Parathyroid adenoma (tissue), 2 donors: ENCODE results near the gene TMEM141.
"Not testable (repeated sequence)": the region's sequence is repeated elsewhere in the genome, so short reads cannot be mapped to it uniquely, and the experiment has no call there.

Experiments used
- H2AFZ ChIP-seq: fragments of 300-600 bp; sonication (generic); one replicate; pipeline ENCODE4 v1.7.0; 2017; ENCODE audit warnings: antibody characterized with exemption, mild to moderate bottlenecking
- H3K27ac ChIP-seq: fragments of 300-600 bp; sonication (generic); one replicate; pipeline ENCODE4 v1.7.0; 2017
- H3K27me3 ChIP-seq: fragments of 300-600 bp; sonication (generic); one replicate; pipeline ENCODE4 v1.7.0; 2017; ENCODE audit warnings: low read length; ENCODE audit not compliant: control insufficient read depth, insufficient read depth
- H3K36me3 ChIP-seq: fragments of 300-600 bp; sonication (generic); one replicate; pipeline ENCODE4 v1.7.0; 2017; ENCODE audit warnings: low read length; ENCODE audit not compliant: control insufficient read depth, insufficient read depth
- H3K4me1 ChIP-seq: fragments of 300-600 bp; sonication (generic); one replicate; pipeline ENCODE4 v1.7.0; 2017; ENCODE audit warnings: control low read depth
- H3K4me2 ChIP-seq: fragments of 300-600 bp; sonication (generic); one replicate; pipeline ENCODE4 v1.7.0; 2017; ENCODE audit warnings: low read length
- H3K4me3 ChIP-seq: fragments of 300-600 bp; sonication (generic); one replicate; pipeline ENCODE4 v1.7.0; 2017; ENCODE audit warnings: low read depth, low read length
- H3K79me2 ChIP-seq: fragments of 300-600 bp; sonication (generic); one replicate; pipeline ENCODE4 v1.7.0; 2017; ENCODE audit warnings: control low read depth
- H3K9ac ChIP-seq: fragments of 300-600 bp; sonication (generic); one replicate; pipeline ENCODE4 v1.7.0; 2017; ENCODE audit warnings: mild to moderate bottlenecking
- H3K9me3 ChIP-seq: fragments of 300-600 bp; sonication (generic); one replicate; pipeline ENCODE4 v1.7.0; 2017; ENCODE audit warnings: low read length; ENCODE audit not compliant: control insufficient read depth
- TF ChIP-seq, protein P1 (sequence below): fragments of 300-600 bp; sonication (generic); IDR thresholded peaks from one replicate; pipeline ENCODE4 v1.7.0; 2017; ENCODE audit warnings: antibody characterized with exemption, mild to moderate bottlenecking
- donor health status: primary hyperparathyroidism.

TMEM141 gene

DNA sequence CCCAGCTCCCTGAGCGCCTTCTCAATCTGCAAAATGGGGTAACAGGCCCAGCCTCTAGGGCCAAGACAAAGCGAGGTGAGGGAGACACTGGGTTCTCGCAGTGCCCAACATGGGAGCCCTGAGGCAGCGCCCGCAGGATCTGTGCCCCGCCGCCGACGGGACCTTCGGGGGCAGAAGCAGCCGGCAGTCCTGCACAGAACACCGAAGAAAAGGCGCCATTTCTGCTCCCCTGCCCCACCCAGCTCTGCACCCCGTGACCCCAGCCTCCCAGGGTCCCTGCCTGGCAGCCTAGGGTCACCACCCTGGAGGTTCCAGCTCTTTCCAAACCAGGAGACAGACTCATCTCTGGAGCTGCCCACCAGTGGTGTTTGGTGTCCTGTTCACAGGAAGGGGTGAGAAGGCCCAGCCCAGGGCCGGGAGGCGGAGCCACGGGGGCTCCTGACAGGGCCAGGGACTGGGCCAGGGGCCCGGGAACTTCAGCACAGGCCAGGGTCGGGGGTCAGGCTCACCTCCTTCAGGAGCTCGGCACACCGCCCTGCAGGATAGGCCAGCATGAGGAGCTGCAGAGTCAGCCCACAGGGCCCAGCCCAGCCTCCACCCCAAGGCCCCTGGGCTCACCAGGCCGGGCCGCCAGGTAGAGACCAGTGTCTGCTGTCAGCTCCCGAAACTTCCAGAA, 36.4 kb upstream of the TMEM141 start:
- Histone ChIP-seq H3K27me3 (no peaks in the 10 kb centered on the region), H3K4me2 (no peak overlapping the region), H3K4me3 (no peak overlapping the region), H3K9me3 (no peaks in the 10 kb centered on the region), H3K36me3 (no peaks in the 10 kb centered on the region), H3K9ac (no peak overlapping the region), H3K4me1 (no peaks in the 10 kb centered on the region), H3K79me2 (no peaks in the 10 kb centered on the region), H2AFZ (no peak overlapping the region), H3K27ac (no peak overlapping the region)
- TF ChIP-seq, protein P1, sequence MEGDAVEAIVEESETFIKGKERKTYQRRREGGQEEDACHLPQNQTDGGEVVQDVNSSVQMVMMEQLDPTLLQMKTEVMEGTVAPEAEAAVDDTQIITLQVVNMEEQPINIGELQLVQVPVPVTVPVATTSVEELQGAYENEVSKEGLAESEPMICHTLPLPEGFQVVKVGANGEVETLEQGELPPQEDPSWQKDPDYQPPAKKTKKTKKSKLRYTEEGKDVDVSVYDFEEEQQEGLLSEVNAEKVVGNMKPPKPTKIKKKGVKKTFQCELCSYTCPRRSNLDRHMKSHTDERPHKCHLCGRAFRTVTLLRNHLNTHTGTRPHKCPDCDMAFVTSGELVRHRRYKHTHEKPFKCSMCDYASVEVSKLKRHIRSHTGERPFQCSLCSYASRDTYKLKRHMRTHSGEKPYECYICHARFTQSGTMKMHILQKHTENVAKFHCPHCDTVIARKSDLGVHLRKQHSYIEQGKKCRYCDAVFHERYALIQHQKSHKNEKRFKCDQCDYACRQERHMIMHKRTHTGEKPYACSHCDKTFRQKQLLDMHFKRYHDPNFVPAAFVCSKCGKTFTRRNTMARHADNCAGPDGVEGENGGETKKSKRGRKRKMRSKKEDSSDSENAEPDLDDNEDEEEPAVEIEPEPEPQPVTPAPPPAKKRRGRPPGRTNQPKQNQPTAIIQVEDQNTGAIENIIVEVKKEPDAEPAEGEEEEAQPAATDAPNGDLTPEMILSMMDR = no peak

DNA sequence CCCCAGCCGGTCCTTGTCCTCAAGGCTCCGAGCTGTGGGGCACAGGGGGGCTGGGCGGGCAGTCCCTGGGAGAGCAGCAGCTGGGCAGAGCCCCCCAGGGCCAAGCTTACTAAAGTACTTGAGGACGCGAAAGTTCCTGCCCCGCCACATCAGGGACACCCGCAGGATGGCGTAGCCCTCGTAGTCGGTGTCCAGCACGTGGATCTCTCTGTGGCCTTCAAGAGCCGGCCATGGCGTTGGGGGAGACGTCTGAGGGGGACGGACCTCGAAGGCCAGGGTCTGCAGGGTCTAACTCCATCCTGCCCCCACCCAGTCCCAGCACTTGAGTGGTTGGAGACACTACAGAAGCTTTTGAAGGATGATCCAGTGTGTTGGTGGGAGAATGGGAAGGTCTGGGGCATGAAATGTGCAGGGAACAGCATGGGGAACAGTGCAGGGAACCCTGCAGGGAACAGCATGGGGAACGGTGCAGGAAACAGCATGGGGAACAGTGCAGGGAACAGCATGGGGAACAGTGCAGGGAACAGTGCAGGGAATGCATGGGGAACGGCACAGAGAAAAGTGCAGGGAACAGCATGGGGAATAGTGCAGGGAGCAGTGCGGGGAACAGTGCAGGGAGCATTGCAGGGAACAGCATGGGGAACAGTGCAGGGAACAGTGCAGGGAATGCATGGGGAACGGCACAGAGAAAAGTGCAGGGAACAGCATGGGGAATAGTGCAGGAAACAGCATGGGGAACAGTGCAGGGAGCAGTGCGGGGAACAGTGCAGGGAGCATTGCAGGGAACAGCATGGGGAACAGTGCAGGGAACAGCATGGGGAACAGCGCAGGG, 35.6 kb upstream of the TMEM141 start:
- H3K9me3 ChIP-seq, H3K9ac ChIP-seq, H3K79me2 ChIP-seq, H2AFZ ChIP-seq, H3K27ac ChIP-seq, H3K27me3 ChIP-seq, H3K4me3 ChIP-seq, H3K4me2 ChIP-seq, H3K36me3 ChIP-seq, H3K4me1 ChIP-seq: not testable (repeated sequence)

DNA sequence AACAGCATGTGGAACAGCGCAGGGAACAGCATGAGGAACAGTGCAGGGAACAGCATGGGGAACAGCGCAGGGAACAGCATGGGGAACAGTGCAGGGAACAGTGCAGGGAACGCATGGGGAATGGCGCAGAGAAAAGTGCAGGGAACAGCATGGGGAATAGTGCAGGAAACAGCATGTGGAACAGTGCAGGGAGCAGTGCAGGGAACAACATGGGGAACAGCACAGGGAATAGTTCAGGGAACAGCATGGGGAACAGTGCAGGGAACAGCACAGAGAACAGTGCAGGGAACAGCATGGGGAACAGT, 35.1 kb upstream of the TMEM141 start:
- Histone ChIP-seq H3K36me3 (no peaks in the 10 kb centered on the region), H3K27ac (no peak overlapping the region), H3K4me1 (no peaks in the 10 kb centered on the region), H3K4me2 (no peak overlapping the region), H3K79me2 (no peaks in the 10 kb centered on the region), H3K9me3 (no peaks in the 10 kb centered on the region), H2AFZ (no peak overlapping the region), H3K27me3 (no peaks in the 10 kb centered on the region), H3K9ac (no peak overlapping the region), H3K4me3 (no peak overlapping the region)
- TF ChIP-seq, protein P1 = no peak

DNA sequence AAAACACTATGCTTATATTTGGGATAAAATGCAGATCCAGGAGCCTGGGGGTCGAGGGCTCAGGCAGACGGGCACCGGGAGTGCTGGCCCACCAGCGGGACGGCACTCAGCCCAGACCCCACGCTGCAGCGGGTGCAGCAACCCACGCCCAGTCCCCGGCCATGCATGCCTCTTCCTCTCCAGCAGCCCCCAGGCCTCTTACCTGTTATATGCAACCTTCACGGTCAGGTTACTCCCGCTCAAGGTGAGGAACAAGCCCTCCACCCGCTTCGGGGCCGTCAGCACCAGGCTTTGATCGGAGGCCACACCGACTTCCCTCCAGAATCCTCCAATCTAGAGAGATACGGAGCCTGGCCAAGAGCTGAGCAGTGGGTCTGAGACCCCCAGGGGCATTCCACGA, 34.3 kb upstream of the TMEM141 start:
- TF ChIP-seq, protein P1 = no peak
- Histone ChIP-seq H3K27ac (no peak overlapping the region), H3K79me2 (no peaks in the 10 kb centered on the region), H2AFZ (no peak overlapping the region), H3K4me3 (no peak overlapping the region), H3K36me3 (no peaks in the 10 kb centered on the region), H3K4me1 (no peaks in the 10 kb centered on the region), H3K9ac (no peak overlapping the region), H3K27me3 (no peaks in the 10 kb centered on the region), H3K4me2 (no peak overlapping the region), H3K9me3 (no peaks in the 10 kb centered on the region)

DNA sequence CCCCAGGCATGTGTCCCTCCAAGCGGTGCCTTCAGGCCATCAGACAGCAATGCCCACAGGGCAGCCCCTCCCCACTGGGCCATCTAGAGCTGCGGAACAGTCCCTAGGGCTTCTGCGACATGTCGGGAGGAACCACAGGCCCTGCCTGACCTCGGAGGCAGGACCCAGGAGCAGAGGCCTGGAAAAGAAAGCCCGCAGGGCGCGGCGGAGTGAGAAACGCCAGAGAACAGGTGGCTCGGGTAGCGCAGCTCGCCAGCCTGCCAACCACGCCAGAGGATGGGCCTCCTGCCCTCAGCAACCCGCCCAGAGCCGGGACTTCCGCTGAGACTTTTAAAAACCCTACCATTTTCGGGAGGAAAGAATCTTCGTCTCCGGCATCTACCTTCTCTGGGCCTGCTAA, 33.8 kb upstream of the TMEM141 start:
- Histone ChIP-seq H3K4me2 (no peak overlapping the region), H3K4me1 (no peaks in the 10 kb centered on the region), H3K27me3 (no peaks in the 10 kb centered on the region), H3K9me3 (no peaks in the 10 kb centered on the region), H3K4me3 (no peak overlapping the region), H3K27ac (no peak overlapping the region), H3K79me2 (no peaks in the 10 kb centered on the region), H3K36me3 (no peaks in the 10 kb centered on the region), H3K9ac (no peak overlapping the region), H2AFZ (no peak overlapping the region)
- TF ChIP-seq, protein P1 = no peak
